Activated CD4-positive, CD25-positive, alpha-beta regulatory T cell treated with anti-CD3 and anti-CD28 coated beads, Interleukin-2, amount 50 U/mL, for 24 hours (primary cell): Measurements from ENCODE around the gene PRKAR2A.
"Not testable (repeated sequence)": the region's sequence is repeated elsewhere in the genome, so short reads cannot be mapped to it uniquely, and the experiment has no call there.

Source experiments
- ATAC-seq, 2 donors: fragments of 150-1000 bp; cut with Tn5 transposase; one replicate each; pipeline ENCODE4 v1.10.0; 2021; ENCODE audit warnings: mild to moderate bottlenecking in 1 of 2, moderate library complexity in 1 of 2

The PRKAR2A gene

GRCh38 chr3:48835650-48836366 lies 11.9 kb downstream of the PRKAR2A start:
- ATAC-seq: no peak

- no peak for ATAC-seq
Observed at GRCh38 chr3:48832684-48833083, 15.0 kb downstream of the PRKAR2A start.

- no peak for ATAC-seq
Observed at GRCh38 chr3:48830715-48831114, 17.0 kb downstream of the PRKAR2A start.

- not testable (repeated sequence) for ATAC-seq
Observed at GRCh38 chr3:48829525-48829924, 18.1 kb downstream of the PRKAR2A start.

- not testable (repeated sequence) for ATAC-seq
Observed at GRCh38 chr3:48827874-48828273, 19.8 kb downstream of the PRKAR2A start.

- ATAC-seq: no peak
Observed at GRCh38 chr3:48826451-48826850, 21.2 kb downstream of the PRKAR2A start.

- ATAC-seq: no peak
Observed at GRCh38 chr3:48820612-48821324, 26.9 kb downstream of the PRKAR2A start.

GRCh38 chr3:48819234-48820221 lies 28.1 kb downstream of the PRKAR2A start:
- no peak for ATAC-seq

GRCh38 chr3:48811524-48811923 lies 36.1 kb downstream of the PRKAR2A start:
- no peak for ATAC-seq

- ATAC-seq: no peak
Observed at GRCh38 chr3:48804930-48805329, 42.7 kb downstream of the PRKAR2A start.

- ATAC-seq: not testable (repeated sequence)
Observed at GRCh38 chr3:48800831-48801230, 46.8 kb downstream of the PRKAR2A start.

- no peak for ATAC-seq
Observed at GRCh38 chr3:48798998-48799397, 48.7 kb downstream of the PRKAR2A start.

- ATAC-seq: no peak
Observed at GRCh38 chr3:48797626-48798025, 50.0 kb downstream of the PRKAR2A start.

GRCh38 chr3:48795997-48796732 lies 51.5 kb downstream of the PRKAR2A start:
- no peak for ATAC-seq

- ATAC-seq: not testable (repeated sequence)
Observed at GRCh38 chr3:48793484-48793883, 54.2 kb downstream of the PRKAR2A start.

- ATAC-seq: no peak
Observed at GRCh38 chr3:48789665-48790064, 58.0 kb downstream of the PRKAR2A start.

- ATAC-seq: no peak
Observed at GRCh38 chr3:48788544-48789162, 59.0 kb downstream of the PRKAR2A start.

- ATAC-seq: no peak
Observed at GRCh38 chr3:48784426-48785120, 63.1 kb downstream of the PRKAR2A start.

GRCh38 chr3:48783304-48783703 lies 64.4 kb downstream of the PRKAR2A start:
- ATAC-seq: no peak

GRCh38 chr3:48782046-48782445 lies 65.6 kb downstream of the PRKAR2A start:
- no peak for ATAC-seq

- ATAC-seq: not testable (repeated sequence)
Observed at GRCh38 chr3:48778565-48778964, 69.1 kb downstream of the PRKAR2A start.
